ENCODE data around the gene YWHAG.

GRCh38 chr7:76325811-76326210 is 33.0 kb downstream of the YWHAG start:
- TF ChIP-seq ZNF274 (IDR thresholded peaks at IDR 0.05; ENCODE audit: low read depth, low read length) (no peak), YY1 (IDR thresholded peaks at IDR 0.05; ENCODE audit: insufficient read depth, insufficient read length) (no peak)
